ENCODE measurements around the gene FYCO1. TPM values are rescaled to one million over a fixed set of nuclear protein-coding genes. Genes with fewer than 3 reads are reported as not detected.

FYCO1 gene
- total and polyA plus RNA-seq, 2 of the 8 experiments (the other 6 are each of a cell fraction or from before 2014, with no cell fraction given): 4.8 to 10.8 TPM

DNA sequence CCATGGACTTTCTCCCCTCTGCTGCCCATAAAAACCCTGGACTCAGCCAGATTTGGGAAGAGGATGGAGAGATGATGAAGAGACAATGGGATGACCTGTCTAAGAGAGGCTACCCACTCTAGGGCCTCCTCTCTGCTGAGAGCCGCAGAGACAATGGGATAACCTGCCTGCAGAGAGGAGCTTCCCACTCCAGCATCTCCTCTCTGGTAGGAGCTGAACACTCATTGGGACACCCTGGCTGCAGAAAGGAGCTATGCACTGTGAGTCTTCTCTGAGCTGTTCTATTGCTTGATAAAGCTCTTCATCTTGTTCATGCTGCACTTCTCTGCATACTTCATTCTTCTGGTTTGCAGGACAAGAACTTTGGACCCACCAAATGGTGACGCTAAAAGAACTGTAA is 36.1 kb upstream of the FYCO1 start:
- Histone ChIP-seq H3K9ac (replicated peaks in 1 of 4; ENCODE audit: extremely low read depth in 1 of 4, low read depth in 3 of 4, low read length in 3 of 4) (no peak overlapping the region), H4K5ac (ENCODE audit: insufficient read length, low read depth, low read length) (no peak overlapping the region), H3K36me3 (ENCODE audit: control insufficient read depth in 2 of 4, insufficient read depth in 4 of 4, low read length in 3 of 4) (no peaks in the 10 kb centered on the region), H3K4ac (replicated peaks; ENCODE audit: insufficient read length, low read depth, low read length) (no peak overlapping the region), H2AFZ (ENCODE audit: low read length) (no peak overlapping the region), H4K8ac (ENCODE audit: extremely low read depth, insufficient read depth, low read length) (no peak overlapping the region), H2BK120ac (replicated peaks; ENCODE audit: low read depth, low read length) (no peak overlapping the region), H3K4me3 (ENCODE audit: extremely low read depth in 1 of 4, insufficient read depth in 2 of 4, low read depth in 3 of 4, low read length in 4 of 4) (no peak overlapping the region), H2AK5ac (ENCODE audit: low read depth, low read length) (no peak overlapping the region), H3K18ac (ENCODE audit: extremely low read depth, low read length) (no peak overlapping the region), H2BK5ac (ENCODE audit: low read depth, low read length) (no peak overlapping the region), H3K79me2 (ENCODE audit: control insufficient read depth in 1 of 2, insufficient read depth in 2 of 2, low read length in 2 of 2) (no peaks in the 10 kb centered on the region), H3K4me2 (ENCODE audit: insufficient read depth in 1 of 2, low read depth in 2 of 2, low read length in 2 of 2) (no peak overlapping the region), H3K27me3 (replicated peaks in 1 of 4; ENCODE audit: control insufficient read depth in 3 of 4, extremely low read depth in 1 of 4, insufficient read depth in 3 of 4, low read length in 3 of 4) (no peaks in the 10 kb centered on the region), H3K14ac (ENCODE audit: insufficient read length) (no peak overlapping the region), H3K27ac (ENCODE audit: low read depth, low read length) (no peak overlapping the region), H3K4me1 (replicated peaks in 1 of 4; ENCODE audit: control insufficient read depth in 3 of 4, insufficient read depth in 4 of 4, low read length in 3 of 4) (peaks cover 0 to 5% (median 0%) of the 10 kb centered on the region in 4 experiments; a peak in 2 of 7 replicates), H3K79me1 (ENCODE audit: low read depth, low read length) (no peaks in the 10 kb centered on the region), H3K56ac (replicated peaks; ENCODE audit: insufficient read length, low read depth, low read length) (no peak overlapping the region), H3K23me2 (ENCODE audit: low read depth, low read length) (no peaks in the 10 kb centered on the region), H4K91ac (replicated peaks; ENCODE audit: insufficient read length, low read length) (no peak overlapping the region), H2BK20ac (ENCODE audit: low read length) (no peak overlapping the region), H2BK15ac (ENCODE audit: low read length) (no peak overlapping the region), H2BK12ac (ENCODE audit: low read depth, low read length) (no peak overlapping the region), H4K20me1 (replicated peaks in 1 of 2; ENCODE audit: control insufficient read depth in 1 of 2, insufficient read depth in 2 of 2, low read length in 2 of 2) (no peaks in the 10 kb centered on the region), H3K23ac (ENCODE audit: insufficient read length) (no peak overlapping the region), H3K9me3 (ENCODE audit: insufficient read depth in 2 of 2, low read depth in 1 of 2, low read length in 1 of 2) (no peaks in the 10 kb centered on the region)
- FAIRE-seq (no peak), DNase-seq (ENCODE audit: low read depth in 1 of 2, low spot score in 2 of 2) (no peak)
- WGBS, 2 experiments (ENCODE audit: extremely low coverage in 1 of 2, insufficient coverage in 1 of 2, insufficient read length in 1 of 2, insufficient replicate concordance in 2 of 2, low coverage in 1 of 2, low lambda C conversion rate in 2 of 2, missing lambda C conversion rate in 1 of 2): 96% methylated on average over 2 of the region's 2 CpGs; no CpG with 5 or more reads in 1 of the 2 experiments
- CTCF ChIA-PET (ENCODE audit: partially characterized antibody): interaction anchor here (0.7 to 1.6 kb wide), 5 partner anchors 8 to 397 kb away, joined by 3 to 6 read pairs (median 3); no protein-coding TSS in a partner anchor
- POLR2A ChIA-PET (ENCODE audit: partially characterized antibody): no interaction called here
- no peak for TF ChIP-seq MAFK (IDR thresholded peaks at IDR 0.05; ENCODE audit: low read depth, low read length)
